GM19372 (cell line): Measurements from ENCODE around the gene TANC1.
"Not testable (repeated sequence)": the region's sequence is repeated elsewhere in the genome, so short reads cannot be mapped to it uniquely, and the experiment has no call there.

Experiments used
- ATAC-seq: cut with Tn5 transposase; IDR thresholded peaks from one replicate; pipeline ENCODE4 v1.9.1; 2021; ENCODE audit warnings: mild to moderate bottlenecking, low read depth, moderate library complexity; ENCODE audit not compliant: unreplicated experiment

Gene TANC1

DNA sequence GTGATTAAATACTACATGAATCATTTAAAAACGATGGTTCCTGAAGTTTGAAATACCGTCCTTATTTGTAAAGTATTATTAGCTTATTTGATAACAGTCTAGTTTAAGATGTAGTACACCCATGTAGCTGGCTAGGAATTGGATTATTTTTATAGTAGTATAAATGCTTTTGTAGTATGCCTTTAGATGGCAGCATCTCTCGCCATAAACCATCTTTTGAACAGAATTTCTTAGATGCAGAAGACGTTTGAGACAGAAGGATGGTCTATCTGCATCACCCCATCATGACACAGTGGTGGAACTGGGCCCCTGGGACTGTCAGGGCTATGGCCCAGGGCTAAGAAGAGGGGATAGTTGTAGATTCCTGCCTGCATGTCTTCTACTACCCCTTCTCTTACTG, 165.4 kb downstream of the TANC1 start:
- ATAC-seq, result no peak

DNA sequence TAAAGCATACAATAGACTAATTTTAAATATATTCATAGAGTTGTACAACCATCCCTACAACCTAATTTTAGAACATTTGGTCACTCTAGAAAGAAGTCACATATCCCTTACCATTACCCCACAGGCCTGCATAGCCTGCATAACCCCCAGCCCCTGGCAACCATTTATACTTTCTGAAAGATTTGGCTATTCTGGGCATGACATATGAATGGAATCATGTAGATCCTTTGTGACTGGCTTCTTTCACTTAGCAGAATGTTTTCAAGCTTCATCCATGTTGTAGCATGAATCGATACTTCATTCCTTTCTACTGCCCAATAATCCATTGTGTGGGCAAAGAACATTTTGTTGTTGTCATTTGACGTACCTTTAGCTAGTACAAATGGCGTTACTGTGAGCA, 166.5 kb downstream of the TANC1 start:
- ATAC-seq, result no peak

DNA sequence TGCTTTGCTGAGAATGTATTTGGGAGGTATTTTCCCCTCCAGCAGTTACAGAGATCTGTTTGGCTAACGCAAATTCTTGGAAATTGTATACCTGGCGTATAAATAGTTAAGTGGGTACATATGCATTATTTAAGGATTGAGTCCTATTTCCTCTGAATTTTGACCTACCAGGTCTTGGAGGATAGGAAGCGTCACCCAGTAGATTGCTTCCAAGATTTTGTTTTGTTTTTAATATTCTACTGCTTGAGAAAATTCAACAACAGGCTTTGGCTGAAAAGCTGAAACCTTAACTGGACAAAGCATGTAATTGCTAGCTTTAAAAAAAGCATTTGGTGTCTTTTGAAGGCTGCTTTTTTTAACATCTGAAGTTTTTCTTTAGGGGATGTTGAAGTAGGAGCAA, 168.0 kb downstream of the TANC1 start:
- ATAC-seq, result no peak

DNA sequence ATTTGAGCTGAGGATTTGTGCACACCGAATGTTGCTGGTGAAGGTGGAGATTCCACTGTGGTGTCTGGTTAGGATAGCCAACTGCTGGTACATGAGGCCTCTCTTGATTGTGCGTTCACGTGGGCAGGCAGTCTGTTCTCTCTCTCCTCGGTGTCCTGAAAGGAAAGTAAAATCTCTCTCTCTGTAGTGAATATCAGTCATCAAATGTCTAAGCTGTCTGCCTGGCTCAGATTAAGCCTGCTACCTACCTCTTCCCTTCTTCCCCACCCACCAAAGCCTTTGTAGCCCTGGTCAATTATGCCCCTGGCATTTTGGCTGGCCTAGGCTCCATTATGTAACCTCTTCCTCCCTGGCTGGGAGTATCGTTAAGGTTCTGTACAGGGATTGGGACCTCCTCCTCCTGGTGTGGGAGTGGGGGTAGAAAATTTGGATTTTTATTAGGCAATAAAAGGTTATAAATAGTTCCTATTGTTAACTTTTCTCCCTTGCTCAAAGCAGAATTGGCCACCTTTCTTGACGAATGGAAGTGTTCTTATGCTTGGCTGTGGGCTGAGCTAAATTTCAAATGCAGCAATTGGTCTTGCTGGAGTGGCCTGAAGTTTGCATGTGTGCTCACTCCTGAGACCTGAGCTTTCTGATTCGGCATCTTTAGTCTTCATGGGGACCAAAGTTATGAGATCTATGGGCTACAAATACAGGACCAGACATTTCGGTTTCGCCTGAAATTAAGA, 169.2 kb downstream of the TANC1 start:
- ATAC-seq, result no peak

DNA sequence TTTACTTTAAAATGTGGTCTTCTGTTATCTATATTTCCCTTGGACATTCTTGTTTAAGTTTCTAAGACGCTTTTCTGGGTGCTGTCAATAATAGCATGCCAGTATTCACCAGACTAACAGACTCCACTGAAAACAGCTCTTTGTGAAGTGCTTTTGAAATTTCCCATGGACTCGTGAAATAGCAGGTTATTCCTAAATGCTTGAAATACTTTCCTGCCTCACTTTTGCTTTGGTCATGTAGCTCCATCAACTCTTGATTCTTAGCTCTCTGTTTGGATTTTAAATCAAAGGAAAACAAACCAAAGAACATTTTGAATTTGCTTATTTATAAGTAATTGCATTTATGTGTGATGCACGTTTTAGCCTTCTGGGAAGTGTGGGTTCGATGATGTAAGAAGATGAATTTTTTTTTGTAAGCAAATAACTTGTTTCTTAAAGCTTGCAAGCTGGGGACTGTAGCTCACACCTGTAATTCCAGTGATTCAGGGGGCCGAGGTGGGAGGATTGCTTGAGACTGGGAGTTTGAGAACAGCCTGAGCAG, 170.3 kb downstream of the TANC1 start:
- no peak for ATAC-seq

DNA sequence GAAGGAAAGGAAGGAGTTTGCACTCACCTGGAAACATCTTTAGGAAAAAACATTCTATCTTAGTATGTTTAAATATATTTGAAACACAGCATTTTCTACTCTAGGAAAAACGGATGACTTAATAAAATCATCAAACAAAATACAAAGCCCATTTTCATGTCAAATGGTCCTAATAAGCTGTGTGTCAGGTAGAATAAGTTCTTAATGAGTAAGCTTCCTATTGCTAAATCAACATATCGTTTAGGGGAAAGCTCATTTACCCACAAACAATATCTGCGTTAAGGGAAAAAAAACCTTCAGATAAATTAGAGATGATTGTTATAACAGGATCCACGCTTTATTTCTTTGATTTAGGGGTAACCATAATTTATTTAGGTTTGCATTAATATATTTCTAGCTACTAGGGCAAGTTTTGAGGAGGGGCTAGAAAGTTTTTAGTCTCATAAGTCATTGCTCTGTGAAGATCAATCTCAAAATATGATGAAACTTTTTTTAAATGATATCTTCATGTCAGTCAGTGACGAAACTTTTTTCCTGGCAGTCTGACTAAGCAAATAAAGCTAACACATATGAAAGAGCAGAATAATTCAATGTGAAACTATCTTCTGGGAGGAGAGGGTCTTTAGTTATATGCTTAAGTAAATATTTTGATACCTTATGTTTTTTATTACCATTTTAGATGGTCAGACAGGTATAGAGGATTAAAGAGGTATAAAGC, 170.9 kb downstream of the TANC1 start:
- ATAC-seq, result no peak

DNA sequence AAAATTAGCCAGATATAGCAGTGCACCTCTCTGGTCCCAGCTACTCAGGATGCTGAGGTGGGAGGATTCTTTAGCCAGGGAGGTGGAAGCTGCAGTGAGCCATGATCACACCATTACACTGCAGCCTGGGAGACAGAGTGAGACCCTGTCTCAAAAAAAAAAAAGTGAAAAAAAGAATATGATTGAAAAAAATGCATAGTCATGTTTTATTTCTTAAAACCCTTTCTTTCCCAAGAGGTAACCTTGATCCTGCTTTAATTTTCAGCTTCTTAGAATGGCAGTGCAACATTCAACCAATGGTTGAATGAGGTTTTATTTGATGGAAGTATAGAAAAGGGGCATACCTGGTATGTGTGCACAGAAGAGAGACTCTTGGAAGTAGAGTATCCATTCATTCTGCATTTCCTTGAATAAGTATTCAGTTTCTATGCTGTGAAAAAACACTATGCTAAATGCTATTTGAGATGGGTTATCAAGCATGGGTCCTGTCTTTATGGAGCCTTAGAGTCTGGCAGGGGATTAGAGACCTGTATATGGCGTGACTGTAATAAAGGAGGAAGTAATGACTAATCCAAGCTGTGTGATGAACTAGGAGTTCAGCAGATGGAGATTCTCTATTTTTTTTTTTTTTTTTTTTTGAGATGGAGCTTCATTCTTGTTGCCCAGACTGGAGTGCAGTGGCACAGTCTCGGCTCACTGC, 171.8 kb downstream of the TANC1 start:
- ATAC-seq, result no peak

DNA sequence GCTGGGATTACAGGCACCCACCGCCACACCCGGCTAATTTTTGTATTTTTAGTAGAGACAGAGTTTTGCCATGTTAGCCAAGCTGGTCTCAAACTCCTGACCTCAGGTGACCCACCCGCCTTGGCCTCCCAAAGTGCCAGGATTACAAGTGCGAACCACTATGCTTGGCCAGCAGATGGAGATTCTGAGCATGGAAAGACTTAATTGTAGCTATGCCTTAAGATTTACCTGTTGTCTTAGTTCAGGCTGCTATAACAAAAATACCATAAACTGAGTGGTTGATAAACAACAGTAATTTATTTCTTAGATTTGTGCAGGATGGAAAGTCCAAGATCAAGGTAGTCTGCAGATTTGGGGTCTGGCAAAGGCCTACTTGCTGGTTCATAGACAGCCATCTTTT, 172.4 kb downstream of the TANC1 start:
- not testable (repeated sequence) for ATAC-seq

DNA sequence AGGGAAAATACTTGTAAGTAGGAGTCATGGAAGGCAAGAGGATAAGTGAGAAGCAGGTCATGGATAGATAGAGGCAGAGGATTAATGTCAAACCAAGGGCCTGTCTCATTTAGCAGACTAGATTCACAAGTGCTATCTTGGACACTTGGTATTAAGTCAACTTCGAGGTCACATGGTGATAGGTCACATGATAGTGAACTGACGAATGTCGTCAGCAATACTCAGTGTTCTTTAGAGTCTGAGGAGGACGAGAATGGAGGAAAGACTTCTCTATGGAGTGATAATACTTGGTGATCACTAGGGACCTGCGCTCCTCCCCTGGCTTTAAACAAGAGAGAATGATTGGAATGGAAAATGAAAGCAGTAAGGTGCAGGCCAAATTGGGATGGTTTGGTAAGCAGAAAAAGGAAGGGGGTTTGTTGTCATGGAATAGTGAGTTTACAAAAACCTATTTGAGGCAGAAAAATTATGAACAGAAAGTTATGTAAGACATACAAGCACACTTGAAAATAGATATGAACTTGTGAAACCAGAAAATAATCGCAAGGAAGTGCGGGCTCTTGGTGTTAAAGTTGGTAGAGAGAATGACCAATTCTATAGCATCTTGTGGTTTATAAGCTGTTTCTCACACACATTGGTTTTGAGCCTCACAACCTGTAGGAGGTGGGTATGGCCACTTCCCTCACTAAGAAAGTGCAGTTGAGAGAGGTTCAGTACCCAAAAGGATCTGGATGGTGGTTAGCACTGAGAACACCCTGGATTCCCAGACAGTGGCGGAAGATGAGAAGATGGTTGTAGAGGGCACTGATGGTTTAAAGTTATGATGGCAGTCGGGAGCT, 176.6 kb downstream of the TANC1 start:
- ATAC-seq, result peak; percentile 48

DNA sequence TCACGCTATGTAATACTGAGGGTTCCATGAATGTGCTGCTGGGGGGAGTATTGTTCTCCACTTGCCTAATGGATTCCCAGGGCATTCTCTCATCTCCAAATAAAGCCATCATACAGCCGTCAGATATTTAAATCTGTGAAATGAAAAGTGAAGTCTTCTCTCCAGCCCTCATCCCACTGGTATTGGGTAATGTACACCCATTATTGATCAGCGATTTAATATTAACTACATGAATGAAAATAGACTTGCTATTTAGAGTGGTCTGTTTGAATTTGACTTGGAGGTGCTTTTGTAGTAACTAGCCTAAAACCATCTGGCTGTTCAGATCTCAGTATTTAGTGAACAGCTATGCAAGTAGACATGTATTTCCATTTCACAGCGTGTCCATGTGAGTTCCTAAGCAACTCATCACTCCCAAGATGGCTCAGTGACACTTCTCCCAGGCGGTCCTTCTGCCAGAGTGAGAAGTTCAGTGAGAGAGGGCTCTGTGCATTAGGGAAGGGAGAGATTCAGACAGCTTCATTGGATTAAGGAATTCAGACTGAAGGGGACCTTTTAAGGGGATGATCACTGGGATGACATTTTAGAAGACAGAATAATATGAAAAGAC, 177.4 kb downstream of the TANC1 start:
- no peak for ATAC-seq

DNA sequence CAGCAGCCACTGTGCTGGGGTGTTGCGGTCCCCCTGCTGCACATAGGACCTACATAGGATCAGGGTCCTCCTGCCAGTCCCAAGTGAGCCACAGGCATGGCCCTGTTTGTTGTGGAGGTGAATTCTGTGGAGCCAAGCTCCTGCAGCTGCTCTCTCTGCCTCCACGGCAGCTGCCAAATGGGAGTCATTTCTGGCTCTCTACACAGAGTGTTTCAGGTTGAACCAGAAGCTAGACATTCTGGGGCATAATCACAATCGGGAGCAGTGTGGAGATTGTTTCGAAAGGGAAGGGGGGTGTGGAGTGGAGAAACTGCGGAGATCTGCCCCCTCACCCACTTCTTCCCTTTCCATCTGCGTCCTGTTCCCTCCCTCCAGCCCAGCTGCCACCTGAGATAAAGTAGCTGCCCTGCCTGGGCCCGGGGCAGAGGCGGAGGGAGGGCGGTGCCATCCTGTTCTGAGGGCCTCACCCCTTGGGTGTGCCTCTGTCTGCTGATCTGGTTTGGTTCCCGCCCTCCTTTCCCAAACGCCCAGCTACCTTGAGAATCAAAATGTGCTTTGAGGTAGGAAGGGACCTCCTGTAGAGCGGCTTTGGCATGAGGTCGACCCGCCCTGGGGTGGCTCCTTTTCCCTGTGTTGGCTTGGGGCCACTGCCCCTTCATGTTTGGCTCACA, 178.7 kb downstream of the TANC1 start:
- ATAC-seq, result no peak

DNA sequence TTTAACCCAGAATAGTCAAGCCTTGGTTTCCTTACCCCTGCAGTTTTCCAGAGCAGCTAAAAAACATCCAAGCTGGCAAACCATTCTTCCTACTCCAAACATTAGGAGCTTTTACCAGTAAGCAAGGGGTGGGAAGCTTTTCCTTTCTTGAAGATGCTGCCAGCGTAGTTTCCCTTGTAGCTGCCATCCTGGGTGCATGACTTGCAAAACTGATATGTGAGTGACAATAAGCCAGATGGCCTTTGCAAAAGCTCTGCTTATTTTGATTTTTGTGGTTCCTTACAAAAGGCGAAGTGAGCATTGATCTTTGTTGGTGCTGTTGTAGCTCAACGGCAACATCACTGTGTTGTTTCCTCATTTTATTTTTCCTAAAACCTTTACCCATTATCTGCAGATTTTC, 179.2 kb downstream of the TANC1 start:
- no peak for ATAC-seq

DNA sequence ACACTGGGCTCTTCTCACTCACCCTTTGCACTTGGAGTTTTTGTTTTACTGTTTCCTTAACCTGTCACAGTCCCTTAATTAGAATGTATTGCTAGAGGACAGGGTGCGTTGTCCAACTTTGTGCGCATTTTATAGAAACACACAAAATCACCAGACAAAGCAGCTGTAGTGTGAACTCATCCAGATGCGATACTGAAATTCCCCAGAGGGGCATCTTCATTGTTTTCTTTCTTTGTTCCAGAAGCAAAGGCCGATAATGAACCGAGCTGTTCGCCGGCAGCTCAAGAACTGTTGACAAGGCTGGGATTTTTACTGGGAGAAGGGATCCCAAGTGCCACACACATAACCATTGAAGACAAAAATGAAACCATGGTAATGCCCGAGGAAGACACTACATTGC, 180.5 kb downstream of the TANC1 start:
- ATAC-seq, result no peak

DNA sequence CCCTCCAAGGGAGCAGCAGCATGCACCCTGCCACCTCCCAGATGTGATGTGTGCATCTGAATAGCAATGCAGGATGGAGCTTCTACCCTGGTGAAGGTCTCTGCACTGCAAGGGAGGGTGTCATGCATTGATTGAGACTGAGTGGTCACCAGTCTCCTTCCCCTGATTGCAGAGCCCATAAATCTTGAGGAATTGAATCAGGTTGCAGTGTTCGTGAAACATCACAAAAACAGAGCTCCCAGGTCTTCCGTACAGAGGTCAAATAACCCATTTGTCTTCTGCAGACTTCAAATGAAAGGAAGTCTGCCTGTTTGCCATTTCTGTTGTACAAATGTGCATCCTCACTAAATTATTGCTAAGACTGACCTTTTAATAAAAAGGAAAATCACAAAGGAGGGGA, 181.3 kb downstream of the TANC1 start:
- ATAC-seq, result no peak

DNA sequence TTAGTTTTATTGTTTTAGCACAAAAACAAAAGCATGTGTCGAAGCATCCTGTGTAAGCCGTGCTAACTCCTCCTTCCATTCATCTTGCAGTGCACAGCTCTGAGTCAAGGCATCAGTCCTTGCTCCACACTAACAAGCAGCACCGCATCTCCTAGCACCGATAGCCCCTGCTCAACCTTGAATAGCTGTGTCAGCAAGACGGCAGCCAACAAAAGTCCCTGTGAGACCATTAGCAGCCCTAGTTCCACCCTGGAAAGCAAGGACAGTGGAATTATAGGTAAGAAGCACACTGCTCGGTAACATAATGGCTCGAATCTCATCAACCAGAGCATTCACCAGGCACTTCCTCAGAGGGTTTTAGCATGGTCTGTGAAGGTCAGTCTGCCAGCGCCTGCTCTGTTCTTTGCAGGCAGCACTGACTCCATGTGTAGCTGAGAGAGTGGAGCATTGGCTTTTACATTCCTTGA, 181.9 kb downstream of the TANC1 start:
- no peak for ATAC-seq

DNA sequence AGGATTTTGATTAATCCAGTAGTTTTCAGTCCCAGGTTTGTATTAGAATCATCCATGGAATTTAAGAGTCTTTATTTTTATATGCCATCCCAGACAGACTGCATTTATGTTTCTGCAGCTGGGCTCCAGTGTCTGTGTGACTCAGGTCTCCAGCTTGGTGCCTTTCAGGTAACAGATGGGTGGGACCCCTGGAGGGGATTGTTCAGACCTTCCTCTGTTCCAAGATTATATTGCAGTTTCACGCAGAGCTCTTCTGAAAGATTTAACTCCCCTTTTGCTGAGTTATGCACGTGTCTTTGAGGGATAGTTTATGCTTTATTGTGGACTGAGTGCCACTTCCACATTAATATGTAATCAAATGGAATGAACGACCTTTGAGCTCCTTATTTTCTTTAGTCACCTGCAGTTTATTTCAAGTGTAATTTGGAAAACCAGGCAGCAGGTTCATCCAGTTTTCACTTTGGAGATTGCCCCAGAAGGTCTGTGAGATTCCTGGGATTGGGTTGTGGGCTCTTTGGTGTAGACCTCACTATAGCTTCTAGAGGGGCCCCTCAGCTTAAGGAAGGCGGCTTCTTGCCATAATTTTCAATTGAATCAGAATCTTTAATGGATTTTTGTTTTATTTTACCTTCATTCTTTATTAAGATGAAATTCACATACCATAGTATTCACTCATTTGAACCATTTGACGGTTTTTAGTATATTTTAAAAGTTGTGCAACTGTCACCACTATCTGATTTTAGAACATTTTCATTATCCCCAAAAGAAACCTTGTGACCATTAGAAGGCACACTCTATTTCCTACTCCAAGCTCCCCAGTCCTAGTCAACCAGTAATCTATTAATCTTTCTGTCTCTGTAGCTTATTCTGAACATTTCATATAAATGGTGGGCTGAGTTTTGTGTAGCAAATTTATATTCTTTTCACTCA, 183.0 kb downstream of the TANC1 start:
- no peak for ATAC-seq

DNA sequence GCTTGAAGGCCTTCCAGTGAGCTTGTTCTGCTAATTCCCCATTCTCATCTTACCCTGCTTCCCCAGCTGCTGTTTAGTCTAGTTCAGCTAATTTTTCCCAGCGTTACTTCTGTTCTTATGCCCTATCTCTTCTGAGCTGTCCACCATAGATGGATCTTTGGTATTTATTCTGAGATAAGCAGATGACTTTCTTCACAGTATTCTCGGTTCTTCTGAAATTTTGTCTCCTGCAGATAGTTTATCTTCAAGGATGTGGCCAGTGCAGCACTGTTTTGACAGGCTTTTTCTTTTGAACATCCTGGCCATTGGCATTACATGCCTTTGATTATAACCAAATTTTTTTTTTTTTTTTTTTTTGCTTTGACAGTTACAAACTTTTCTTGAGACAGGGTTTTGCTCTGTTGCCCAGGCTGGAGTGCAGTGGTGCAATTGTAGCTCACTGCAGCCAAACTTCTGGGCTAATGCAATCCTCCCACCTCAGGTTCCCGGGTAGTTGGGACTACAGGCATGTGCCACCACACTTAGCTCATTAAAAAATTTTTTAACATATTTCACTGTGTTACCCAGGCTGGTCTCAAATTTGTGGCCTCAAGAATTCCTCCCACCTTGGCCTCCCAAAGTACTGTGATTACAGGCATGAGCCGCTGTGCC, 183.8 kb downstream of the TANC1 start:
- no peak for ATAC-seq

DNA sequence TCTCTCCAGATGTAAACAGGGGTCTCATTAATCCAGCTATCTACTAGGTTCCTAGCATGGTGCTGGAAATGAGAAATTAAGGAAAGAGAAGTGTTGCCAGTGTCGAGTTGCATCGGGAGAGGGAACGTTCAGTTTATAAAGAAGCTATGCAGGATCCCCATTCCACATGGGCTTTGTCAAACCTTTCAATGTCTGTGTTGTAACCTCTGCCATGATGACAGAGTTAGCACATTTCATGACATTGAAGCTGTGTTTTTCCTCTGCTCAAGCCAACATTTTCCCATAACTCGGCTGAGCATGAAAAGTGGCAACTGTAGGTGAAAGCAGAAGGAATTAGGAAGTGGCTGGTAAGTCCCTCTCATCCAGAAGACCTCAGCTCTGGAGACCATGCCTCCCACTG, 184.6 kb downstream of the TANC1 start:
- ATAC-seq, result no peak
